HepG2 (cell line): ENCODE results near the gene PPP1R12B.
"Not testable (repeated sequence)": the region's sequence is repeated elsewhere in the genome, so short reads cannot be mapped to it uniquely, and the experiment has no call there.

ENCODE experiments used
- HOXA7 ChIP-seq: sonication (generic); formaldehyde crosslinking; IDR thresholded peaks from 2 replicates; pipeline ENCODE4 v1.8.1; 2022; ENCODE audit warnings: mild to moderate bottlenecking, missing genetic modification reagents, moderate library complexity
- KDM1A ChIP-seq: IDR thresholded peaks from 2 replicates; pipeline ENCODE4 v1.6.1; 2016; ENCODE audit warnings: missing compliant biosample characterization
- RELA ChIP-seq: sonication (generic); formaldehyde crosslinking; IDR thresholded peaks from 2 replicates; pipeline ENCODE4 v1.4.0; 2020; ENCODE audit warnings: missing genetic modification reagents
- SAFB2 ChIP-seq: sonication (generic); formaldehyde crosslinking; IDR thresholded peaks from 2 replicates; pipeline ENCODE4 v1.5.1; 2020; ENCODE audit warnings: missing genetic modification reagents, low read depth, mild to moderate bottlenecking, borderline replicate concordance
- ZFX ChIP-seq: sonication (generic); formaldehyde crosslinking; IDR thresholded peaks from 2 replicates; pipeline ENCODE4 v1.4.0; 2020; ENCODE audit warnings: mild to moderate bottlenecking, low read depth, missing genetic modification reagents, moderate library complexity
- ZNF577 ChIP-seq: sonication (generic); formaldehyde crosslinking; IDR thresholded peaks from 2 replicates; pipeline ENCODE4 v1.4.0; 2020; ENCODE audit warnings: mild to moderate bottlenecking, low read depth, missing genetic modification reagents, borderline replicate concordance
- ZNF609 ChIP-seq: sonication (generic); formaldehyde crosslinking; IDR thresholded peaks from 2 replicates; pipeline ENCODE4 v1.4.0; 2020; ENCODE audit warnings: mild to moderate bottlenecking, missing genetic modification reagents, borderline replicate concordance
- ZNF761 ChIP-seq: sonication (generic); formaldehyde crosslinking; conservative IDR thresholded peaks from 2 replicates; pipeline ENCODE4 v1.4.0; 2020; ENCODE audit warnings: mild to moderate bottlenecking, missing genetic modification reagents
- TF ChIP-seq, protein P1 (sequence below): sonication (generic); formaldehyde crosslinking; conservative IDR thresholded peaks from 2 replicates; pipeline ENCODE4 v1.8.1; 2023; ENCODE audit warnings: missing genetic modification reagents
- TF ChIP-seq, protein P2 (sequence below): sonication (generic); formaldehyde crosslinking; IDR thresholded peaks from 2 replicates; pipeline ENCODE4 v1.5.0; 2020; ENCODE audit warnings: mild to moderate bottlenecking, missing genetic modification reagents, moderate library complexity

DNA sequence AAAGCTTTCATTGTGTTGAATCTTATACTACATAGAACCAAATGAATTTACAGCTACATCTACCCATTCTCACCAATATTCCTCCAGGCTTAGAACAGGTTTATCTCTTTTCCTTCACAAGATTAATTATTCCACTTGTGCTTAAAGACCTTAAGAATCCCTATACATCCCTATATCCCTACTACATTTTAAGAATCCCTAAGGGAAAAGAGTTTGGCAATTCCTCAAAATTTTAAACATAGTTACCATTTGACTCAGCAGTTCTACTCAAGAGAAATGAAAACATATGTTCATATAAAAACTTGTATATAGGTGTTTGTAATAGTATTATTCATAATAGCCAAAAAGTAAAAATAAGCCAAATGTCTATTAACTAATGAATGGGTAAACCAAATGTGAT is 140.6 kb downstream of the PPP1R12B start:
- TF ChIP-seq ZNF577 (CRISPR knock-in tag); RELA (CRISPR knock-in tag); ZNF761 (CRISPR knock-in tag); ZFX (CRISPR knock-in tag); ZNF609 (CRISPR knock-in tag); KDM1A; HOXA7; SAFB2 (CRISPR knock-in tag): not testable (repeated sequence)
- TF ChIP-seq, protein P1, sequence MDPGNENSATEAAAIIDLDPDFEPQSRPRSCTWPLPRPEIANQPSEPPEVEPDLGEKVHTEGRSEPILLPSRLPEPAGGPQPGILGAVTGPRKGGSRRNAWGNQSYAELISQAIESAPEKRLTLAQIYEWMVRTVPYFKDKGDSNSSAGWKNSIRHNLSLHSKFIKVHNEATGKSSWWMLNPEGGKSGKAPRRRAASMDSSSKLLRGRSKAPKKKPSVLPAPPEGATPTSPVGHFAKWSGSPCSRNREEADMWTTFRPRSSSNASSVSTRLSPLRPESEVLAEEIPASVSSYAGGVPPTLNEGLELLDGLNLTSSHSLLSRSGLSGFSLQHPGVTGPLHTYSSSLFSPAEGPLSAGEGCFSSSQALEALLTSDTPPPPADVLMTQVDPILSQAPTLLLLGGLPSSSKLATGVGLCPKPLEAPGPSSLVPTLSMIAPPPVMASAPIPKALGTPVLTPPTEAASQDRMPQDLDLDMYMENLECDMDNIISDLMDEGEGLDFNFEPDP (CRISPR knock-in tag): not testable (repeated sequence)
- TF ChIP-seq, protein P2, sequence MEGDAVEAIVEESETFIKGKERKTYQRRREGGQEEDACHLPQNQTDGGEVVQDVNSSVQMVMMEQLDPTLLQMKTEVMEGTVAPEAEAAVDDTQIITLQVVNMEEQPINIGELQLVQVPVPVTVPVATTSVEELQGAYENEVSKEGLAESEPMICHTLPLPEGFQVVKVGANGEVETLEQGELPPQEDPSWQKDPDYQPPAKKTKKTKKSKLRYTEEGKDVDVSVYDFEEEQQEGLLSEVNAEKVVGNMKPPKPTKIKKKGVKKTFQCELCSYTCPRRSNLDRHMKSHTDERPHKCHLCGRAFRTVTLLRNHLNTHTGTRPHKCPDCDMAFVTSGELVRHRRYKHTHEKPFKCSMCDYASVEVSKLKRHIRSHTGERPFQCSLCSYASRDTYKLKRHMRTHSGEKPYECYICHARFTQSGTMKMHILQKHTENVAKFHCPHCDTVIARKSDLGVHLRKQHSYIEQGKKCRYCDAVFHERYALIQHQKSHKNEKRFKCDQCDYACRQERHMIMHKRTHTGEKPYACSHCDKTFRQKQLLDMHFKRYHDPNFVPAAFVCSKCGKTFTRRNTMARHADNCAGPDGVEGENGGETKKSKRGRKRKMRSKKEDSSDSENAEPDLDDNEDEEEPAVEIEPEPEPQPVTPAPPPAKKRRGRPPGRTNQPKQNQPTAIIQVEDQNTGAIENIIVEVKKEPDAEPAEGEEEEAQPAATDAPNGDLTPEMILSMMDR (CRISPR knock-in tag): not testable (repeated sequence)
